MG63 (cell line): ENCODE measurements around the gene MAD1L1. TPM values are rescaled to one million over a fixed set of nuclear protein-coding genes. Genes with fewer than 3 reads are reported as not detected.
"Not testable (repeated sequence)": the region's sequence is repeated elsewhere in the genome, so short reads cannot be mapped to it uniquely, and the experiment has no call there.

Source experiments
- DNase-seq: peaks from one replicate; pipeline ENCODE4 v3.0.0-alpha.2; 2020
- H3K27me3 ChIP-seq: fragments of 250-450 bp; sonication (Bioruptor Pico); 2 replicates; pipeline ENCODE4 v1.5.1; 2020; ENCODE audit warnings: mild to moderate bottlenecking, moderate library complexity
- H3K36me3 ChIP-seq: fragments of 250-450 bp; sonication (Bioruptor Pico); 2 replicates; pipeline ENCODE4 v1.5.1; 2020; ENCODE audit warnings: mild to moderate bottlenecking, moderate library complexity
- H3K4me3 ChIP-seq: fragments of 250-450 bp; sonication (Bioruptor Pico); 2 replicates; pipeline ENCODE4 v1.5.1; 2020; ENCODE audit warnings: mild to moderate bottlenecking, moderate library complexity
- H3K9me3 ChIP-seq: fragments of 250-450 bp; sonication (Bioruptor Pico); 2 replicates; pipeline ENCODE4 v1.5.1; 2020; ENCODE audit warnings: mild to moderate bottlenecking, moderate library complexity
- total RNA-seq: library from RNA; depleted of rRNA; stranded (reverse); fragments of >200 nt; shearing (Covaris generic); gene quantifications from 2 replicates; pipeline ENCODE4 v1.2.3, GENCODE V29; 2014; ENCODE audit warnings: low replicate concordance

Gene MAD1L1
- total RNA-seq, 1 experiment from 2014 or later = 65.1 TPM

DNA sequence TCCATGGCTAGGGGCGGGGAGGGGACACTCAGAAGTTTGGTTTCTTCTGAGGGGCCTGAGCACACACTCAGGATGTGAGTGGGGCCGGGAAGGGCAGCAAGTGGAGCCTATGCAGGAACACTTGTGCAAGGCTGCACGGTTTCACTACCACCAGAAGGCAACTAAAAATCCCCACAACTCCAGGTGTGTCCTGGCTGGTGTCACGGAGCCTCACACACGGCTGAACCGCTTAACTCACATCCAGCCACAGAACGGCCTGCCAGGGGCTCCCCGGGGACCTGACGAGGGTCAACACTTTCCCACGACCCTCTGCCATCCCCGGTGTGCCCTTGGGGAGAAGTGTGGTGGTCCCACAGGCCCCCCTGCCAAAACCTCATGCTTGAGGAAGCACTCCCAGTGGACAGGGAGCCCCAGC is 388.8 kb downstream of the MAD1L1 start:
- Histone ChIP-seq H3K36me3 (no peaks in the 10 kb centered on the region), H3K4me3 (no peak overlapping the region), H3K9me3 (no peaks in the 10 kb centered on the region), H3K27me3 (no peaks in the 10 kb centered on the region)
- no peak for DNase-seq

DNA sequence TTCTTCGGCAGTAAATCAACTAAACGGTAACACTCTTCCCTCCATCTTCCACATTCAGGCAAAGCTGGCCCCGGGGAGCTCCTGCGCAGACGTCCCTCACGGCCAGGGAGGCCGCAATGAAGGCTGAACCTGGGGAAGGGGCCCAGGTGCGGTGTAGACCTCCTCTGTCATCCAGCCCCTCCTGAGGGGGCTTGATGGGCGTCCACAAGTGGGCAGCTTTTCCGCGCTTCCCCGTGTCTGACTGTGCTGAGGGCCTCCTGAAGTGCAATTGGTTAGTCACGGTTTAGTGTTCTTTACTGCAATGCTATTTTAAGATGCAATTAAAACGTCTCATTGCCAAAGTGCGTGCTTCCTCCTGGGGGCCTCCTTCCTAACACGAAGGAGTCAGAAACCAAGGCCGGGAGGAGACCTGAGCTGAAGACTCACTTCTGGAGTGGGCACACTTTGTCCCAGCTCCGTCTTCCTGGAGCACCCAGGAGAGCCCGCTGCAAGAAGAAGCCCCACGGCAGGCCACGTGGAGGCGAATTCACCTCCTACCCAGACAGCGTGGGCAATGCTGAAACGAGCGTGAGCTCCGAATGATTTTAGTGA is 389.4 kb downstream of the MAD1L1 start:
- Histone ChIP-seq H3K27me3 (no peaks in the 10 kb centered on the region), H3K4me3 (no peak overlapping the region), H3K9me3 (no peaks in the 10 kb centered on the region), H3K36me3 (no peaks in the 10 kb centered on the region)
- DNase-seq = no peak

DNA sequence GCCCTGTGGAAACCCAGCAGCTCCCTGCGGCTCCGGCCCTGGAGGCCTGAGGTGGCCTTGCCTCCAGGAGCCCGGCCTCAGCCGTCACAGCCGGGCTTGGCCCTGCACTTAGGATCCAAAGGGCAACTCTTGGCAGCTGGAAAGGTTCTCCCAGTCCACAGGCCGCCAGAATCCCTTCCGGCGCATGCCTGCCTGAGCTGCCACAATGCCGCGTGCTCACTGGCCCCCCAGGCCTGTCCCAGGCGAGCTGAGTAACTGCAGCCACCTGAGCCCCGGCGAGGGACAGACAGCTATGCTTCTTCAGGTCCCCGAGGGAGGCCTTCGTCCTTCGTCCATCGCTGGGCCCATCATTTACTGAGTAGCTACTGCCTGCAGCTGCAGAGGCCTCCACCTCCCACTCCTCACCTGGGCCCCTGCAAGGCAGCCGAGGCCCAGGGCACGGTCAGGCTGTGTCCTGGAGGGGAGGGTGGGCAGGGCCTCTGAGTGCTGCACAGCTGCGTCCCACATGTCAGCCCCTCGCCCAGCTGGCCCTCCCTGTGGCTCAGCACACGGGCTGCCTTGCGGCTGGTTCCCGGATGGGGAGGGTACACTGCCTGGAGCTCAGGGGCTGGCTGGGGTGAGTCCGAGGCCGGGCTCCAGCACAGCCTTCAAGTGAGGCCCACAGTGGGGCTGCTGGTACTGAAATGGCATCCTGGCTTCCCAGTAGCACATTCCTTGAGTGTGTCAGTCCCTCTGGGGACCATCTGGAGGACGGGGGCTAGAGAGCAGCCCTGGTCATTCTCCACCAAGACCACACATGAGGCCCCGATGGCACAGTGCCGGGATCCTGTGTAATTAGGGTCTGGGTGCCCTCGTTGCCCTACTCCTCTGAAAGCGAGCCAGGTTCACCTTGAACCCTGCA is 390.2 kb downstream of the MAD1L1 start:
- no peak for DNase-seq
- no peaks in the 10 kb centered on the region for H3K9me3 ChIP-seq
- H3K27me3 ChIP-seq = no peaks in the 10 kb centered on the region

DNA sequence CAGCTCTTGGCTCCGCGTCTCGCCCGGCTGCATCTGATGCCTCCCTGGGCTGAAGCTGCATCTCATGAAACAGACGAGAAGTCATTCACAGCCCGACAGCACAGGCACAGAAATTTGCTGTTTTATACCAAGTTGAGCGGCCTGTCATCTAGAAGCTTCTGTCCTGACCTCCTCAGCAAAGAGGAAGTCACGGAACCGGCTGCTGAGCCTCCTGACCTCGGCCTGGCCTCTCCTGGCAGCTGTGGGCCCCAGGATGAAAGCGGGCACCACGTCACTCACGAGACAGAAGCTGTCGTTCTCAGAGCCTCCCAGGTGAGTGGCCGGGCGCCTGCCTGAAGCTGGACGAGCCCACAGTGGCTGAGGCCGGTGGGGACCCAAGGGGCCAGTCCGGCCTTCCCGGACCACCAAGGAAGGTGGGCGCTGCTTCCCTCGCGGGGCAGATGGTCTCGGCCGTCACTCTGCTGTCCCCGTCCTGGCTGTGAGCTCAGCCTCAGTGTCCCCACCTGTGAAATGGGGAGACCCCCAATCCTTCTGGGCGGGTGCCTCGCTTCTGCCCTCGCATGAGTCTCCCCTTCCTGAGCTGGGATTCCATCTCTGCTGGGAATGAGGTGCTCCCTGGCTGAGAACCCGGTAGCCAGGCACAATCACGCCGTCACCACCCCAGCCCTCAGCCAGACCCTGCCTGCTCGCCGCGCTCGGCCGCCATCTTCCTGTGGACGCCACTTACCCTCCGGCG is 391.3 kb downstream of the MAD1L1 start:
- not testable (repeated sequence) for DNase-seq, H3K4me3 ChIP-seq, H3K36me3 ChIP-seq, H3K9me3 ChIP-seq, H3K27me3 ChIP-seq

More for the DNA sequence above, 390.2 kb downstream of the MAD1L1 start:
- Histone ChIP-seq H3K36me3 (no peaks in the 10 kb centered on the region), H3K4me3 (no peak overlapping the region)

DNA sequence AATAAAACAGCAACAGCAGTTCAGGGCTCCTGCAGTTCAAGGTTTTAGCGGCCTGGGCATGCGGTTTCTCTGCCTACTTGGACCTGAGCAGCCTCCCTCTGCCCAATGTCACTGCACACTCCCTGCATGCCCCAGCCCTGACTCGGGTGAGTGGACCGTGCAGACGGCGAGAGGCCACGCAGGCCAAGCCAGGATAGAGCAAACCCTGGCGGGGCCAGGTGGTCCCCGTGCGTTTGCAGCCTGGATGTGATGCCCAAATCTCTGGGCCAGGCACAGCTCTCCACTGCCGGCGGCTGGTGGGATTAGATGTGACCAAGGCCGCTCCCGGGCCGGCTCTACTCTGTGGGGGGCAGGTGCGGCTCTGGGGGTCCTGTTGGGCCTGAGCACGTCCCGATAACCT is 392.0 kb downstream of the MAD1L1 start:
- H3K36me3 ChIP-seq, DNase-seq, H3K4me3 ChIP-seq, H3K9me3 ChIP-seq, H3K27me3 ChIP-seq: not testable (repeated sequence)

DNA sequence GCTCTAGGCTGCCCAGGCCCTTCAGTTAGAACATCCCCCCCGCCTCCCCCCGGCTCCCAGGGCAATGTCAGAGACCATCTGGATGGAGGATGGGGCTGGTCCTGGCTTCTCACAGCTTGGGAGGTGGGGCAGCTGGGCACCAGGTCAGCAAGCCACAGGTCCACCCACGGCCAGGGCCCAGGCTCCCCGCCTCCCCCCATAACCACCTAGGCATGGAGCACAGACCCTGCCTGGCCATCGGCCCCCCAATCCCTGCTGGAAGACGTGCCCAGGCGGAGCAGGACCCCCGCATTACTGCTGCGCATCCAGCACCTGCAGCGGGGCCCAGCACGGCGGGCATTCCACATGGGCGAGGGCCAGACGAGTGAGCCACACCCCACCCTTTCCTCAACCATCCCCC is 393.0 kb downstream of the MAD1L1 start:
- H3K36me3 ChIP-seq = no peaks in the 10 kb centered on the region
- no peaks in the 10 kb centered on the region for H3K27me3 ChIP-seq
- H3K4me3 ChIP-seq = no peak overlapping the region
- DNase-seq = no peak
- no peaks in the 10 kb centered on the region for H3K9me3 ChIP-seq

DNA sequence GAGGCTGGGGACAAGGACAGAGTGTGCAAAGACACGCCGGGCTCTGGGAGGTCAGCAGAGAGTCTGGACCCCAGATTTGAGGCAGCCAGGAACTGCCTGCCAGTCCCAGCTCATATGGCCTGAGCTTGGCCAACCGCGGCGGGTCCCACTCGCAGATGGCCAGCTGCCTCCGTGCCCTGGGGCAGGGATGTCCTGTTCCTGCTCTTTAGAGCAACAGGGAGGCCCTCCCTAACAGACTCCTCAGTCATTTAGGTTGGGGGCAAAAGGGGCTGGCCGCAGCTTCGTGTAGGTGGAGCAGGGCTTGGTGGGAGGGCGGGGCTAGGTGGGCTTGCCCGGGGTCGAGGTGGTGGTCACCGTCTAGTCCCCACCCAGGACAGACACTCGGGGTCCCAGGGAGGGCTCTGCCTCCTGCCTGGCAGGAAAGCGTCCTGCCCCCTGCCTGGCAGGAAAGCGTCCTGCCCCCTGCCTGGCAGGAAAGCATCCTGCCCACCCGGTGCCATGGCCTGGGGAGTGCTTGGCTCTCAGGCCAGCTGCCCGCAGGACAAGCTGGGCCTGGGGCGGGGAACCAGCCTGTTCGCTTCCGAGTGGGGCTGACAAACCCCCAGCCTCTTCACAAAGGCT is 393.7 kb downstream of the MAD1L1 start:
- H3K9me3 ChIP-seq, H3K4me3 ChIP-seq, H3K27me3 ChIP-seq, DNase-seq, H3K36me3 ChIP-seq: not testable (repeated sequence)

DNA sequence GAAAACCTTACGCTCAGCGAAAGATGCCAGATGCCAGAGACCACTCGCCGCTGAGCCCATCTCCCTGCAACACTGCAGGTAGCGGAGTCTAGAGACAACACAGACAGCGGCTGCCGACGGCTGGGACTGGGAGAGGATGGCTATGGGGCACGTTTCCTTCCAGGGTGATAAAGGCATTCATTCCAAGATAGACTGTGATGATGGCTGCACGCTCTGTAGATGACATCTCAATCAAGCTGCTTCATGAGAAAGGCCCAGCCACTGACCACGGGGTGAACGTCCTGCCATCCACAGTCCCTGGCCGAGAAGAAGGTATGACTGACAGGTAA is 394.2 kb downstream of the MAD1L1 start:
- not testable (repeated sequence) for H3K9me3 ChIP-seq, DNase-seq, H3K4me3 ChIP-seq, H3K36me3 ChIP-seq, H3K27me3 ChIP-seq

DNA sequence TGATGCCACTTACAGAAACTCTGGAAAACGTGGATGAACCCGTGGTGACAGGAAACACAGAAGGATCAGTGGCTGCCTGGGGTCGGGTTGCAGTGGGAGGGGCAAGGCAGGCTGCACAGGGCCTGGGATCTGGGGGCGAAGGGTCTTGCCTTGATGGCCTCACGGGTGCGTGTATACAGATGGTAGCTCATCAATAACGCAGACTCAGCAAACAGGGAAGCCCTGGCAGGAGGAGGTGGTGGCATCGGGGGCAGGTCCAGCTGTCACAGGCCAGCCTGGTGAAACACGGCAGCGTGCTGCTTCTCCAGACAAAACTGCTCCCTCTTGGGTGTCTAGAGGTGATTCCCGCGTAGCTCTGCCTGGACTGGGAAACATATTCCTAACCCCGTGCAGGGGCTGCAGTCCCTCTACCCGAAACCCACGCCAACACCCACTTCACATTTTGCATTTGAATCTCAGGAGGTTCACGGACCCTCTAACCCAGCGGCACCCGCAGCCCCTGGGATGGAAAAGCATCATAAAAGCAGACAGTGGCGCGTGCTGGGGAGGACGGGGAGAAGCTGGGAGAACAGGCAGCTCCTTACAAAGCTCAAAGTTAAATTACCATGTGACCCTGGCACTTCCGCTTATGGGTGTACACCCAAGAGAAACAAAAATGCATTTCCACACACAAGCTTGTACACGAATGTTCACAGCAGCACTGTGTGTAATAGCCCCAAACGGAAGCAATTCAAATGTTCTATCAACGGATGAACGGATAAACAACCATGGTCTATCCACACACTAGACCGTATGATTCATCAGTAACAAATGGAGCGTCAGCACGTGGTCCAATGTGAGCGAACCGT is 394.8 kb downstream of the MAD1L1 start:
- DNase-seq, H3K4me3 ChIP-seq, H3K36me3 ChIP-seq, H3K9me3 ChIP-seq, H3K27me3 ChIP-seq: not testable (repeated sequence)

DNA sequence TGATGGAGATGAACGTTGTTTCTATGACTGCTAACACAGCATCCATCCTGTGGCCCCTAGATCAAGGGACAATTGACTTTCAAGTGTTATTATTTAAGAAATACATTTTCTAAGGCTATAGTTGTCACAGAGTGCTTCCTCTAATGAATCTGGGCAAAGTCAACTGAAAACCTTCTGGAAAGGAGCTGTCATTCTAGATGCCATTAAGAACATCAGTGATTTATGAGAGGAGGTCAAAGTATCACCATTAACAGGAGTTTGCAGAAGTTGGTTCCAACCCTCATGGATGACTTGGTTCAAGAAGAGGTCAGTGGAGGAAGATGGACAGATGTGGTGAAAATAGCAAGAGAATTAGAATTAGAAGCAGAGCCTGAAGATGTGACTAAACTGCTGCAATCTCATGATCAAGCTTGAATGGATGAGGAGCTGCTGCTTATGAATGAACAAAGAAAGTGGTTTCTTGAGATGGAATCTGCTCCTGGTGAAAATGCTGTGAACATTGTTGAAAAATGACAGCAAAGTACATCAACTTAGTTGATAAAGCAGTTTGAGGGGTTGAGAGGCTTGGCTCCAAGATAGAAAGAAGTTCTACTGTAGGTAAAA is 400.7 kb downstream of the MAD1L1 start:
- H3K4me3 ChIP-seq, H3K27me3 ChIP-seq, H3K36me3 ChIP-seq, H3K9me3 ChIP-seq, DNase-seq: not testable (repeated sequence)

DNA sequence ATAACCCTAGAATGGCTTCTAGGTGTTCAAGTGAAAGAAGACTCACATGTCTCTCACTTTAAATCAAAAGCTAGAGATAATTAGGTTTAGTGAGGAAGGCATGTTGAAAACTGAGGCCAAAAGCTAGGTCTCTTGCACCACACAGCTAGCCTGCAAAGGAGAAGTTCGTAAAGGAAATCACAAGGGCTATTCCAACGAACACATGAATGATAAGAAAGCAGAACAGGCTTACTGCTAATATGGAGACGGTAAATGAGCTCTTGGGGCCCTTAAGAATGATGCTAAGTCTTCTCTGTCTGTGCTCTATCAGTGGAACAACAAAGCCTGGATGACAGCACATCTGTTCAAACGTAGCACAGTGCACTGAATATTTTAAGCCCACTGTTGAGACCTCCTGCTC is 401.3 kb downstream of the MAD1L1 start:
- H3K9me3 ChIP-seq = not testable (repeated sequence)

DNA sequence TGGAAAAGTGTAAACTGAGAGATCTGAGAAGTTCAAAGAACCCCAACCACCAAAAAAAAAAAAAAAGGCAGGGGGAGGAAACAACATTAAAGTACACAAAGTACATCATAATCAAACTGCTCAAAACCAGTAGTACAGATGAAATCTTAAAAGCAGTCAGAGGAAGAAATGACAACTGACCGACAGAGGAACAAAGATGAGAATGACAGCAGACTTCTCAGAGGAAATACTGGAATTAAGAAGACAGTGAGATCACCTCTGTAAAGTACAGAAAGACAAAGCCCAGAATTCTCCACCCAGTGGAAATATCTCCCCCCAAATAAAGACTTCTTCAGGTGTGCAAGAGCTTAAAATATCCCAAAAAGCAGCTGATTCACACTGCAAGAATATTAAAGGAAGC is 403.1 kb downstream of the MAD1L1 start:
- not testable (repeated sequence) for DNase-seq, H3K4me3 ChIP-seq, H3K27me3 ChIP-seq, H3K9me3 ChIP-seq, H3K36me3 ChIP-seq

More for the DNA sequence above, 401.3 kb downstream of the MAD1L1 start:
- H3K36me3 ChIP-seq, H3K27me3 ChIP-seq, DNase-seq, H3K4me3 ChIP-seq: not testable (repeated sequence)

DNA sequence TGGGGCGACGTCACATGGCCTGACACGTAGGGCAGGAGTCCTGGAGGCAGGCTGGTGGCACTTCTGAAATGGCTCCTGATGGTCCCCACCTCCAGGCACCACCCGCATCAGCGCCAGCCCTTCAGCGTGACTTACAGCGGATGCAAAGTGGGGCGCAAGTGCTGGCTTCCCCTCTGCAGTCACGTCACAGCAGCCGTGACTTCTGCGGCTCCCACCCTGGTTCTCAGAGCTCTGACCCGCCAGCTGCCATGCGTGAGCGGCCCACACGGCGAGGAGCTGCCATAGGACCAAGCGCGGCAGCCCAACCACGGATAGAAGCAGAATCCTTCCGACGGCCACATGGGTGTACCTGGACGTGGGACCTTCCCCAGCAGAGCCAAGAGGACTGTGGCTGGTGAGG is 403.6 kb downstream of the MAD1L1 start:
- Histone ChIP-seq H3K9me3 (0 out of 2 replicates have a peak, but pooled peaks cover 1% of the 10 kb centered on the region), H3K36me3 (no peaks in the 10 kb centered on the region), H3K27me3 (no peaks in the 10 kb centered on the region), H3K4me3 (no peak overlapping the region)
- no peak for DNase-seq

DNA sequence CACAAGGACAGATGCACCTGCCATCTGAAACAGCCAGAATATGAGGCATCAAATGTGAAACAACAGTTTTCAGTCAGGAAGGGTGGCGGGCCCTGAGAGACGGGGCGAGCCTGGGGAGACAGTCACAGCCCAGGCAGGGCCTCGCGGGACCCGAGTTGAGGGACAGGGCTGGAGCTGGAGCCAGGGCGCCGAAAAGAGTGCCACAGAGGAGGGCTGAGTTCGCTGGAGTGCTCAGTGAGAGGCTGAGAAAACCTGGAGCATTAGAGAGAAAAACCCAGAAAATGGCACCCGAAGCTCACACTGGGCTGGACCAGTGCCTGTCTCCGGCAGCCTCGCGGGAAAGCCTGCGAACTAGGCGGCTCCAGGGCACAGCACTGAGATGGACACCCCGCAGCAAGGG is 404.6 kb downstream of the MAD1L1 start:
- not testable (repeated sequence) for H3K36me3 ChIP-seq, H3K9me3 ChIP-seq, DNase-seq, H3K4me3 ChIP-seq, H3K27me3 ChIP-seq

DNA sequence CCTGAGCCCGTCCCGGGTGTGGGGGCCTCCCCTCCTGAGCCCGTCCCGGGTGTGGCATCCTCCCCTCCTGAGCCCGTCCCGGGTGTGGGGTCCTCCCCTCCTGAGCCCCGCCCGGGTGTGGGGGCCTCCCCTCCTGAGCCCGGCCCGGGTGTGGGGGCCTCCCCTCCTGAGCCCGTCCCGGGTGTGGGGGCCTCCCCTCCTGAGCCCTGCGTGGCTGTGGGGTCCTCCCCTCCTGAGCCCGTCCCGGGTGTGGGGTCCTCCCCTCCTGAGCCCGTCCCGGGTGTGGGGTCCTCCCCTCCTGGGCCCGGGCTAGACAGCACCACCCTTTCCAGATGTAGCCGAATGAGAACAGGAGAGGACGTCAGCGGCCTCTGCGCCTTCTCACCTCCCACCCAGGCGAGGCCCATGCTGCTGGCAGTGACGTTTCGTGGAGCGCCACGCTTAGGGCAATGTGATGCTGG is 405.2 kb downstream of the MAD1L1 start:
- not testable (repeated sequence) for H3K36me3 ChIP-seq, H3K27me3 ChIP-seq

DNA sequence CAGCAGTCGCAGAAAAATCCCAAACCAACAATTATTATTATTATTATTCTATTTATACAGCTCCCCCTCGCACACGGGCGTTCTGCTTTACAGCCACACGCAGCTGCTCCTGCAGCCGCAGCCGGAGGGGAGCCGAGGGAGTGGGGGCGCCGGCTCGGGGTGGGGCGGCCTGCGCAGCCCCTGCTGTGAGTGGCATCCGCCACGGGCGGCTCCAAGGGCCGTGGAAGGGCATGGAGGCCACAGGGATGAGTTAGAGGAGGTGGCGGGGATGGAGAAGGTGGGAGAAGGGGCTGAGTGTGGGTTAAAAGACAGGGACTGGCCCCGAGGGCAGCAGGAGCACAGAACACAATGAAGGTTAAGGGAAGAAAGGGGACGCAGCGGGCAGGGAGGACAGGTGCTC is 405.8 kb downstream of the MAD1L1 start:
- H3K4me3 ChIP-seq, H3K27me3 ChIP-seq, H3K36me3 ChIP-seq, DNase-seq, H3K9me3 ChIP-seq: not testable (repeated sequence)

More for the DNA sequence above, 405.2 kb downstream of the MAD1L1 start:
- not testable (repeated sequence) for H3K9me3 ChIP-seq, DNase-seq, H3K4me3 ChIP-seq
